ENCODE data around the gene CD48.
"Not testable (repeated sequence)": the region's sequence is repeated elsewhere in the genome, so short reads cannot be mapped to it uniquely, and the experiment has no call there.

CD48 gene

GRCh38 chr1:160707236-160708064 lies 4.2 kb downstream of the CD48 start:
- H3K36me3 ChIP-seq (ENCODE audit: control insufficient read depth, insufficient read depth, low read length) = no peaks in the 10 kb centered on the region
- H3K4me1 ChIP-seq (ENCODE audit: control insufficient read depth, insufficient read depth, low read length) = no peaks in the 10 kb centered on the region
- H3K4me3 ChIP-seq (ENCODE audit: low read length) = peak overlapping the region; percentile 14
- H3K9ac ChIP-seq (ENCODE audit: low read length) = no peak overlapping the region
- no peak overlapping the region for H3K27ac ChIP-seq (ENCODE audit: low read depth, low read length)
- H3K27me3 ChIP-seq (ENCODE audit: control insufficient read depth, insufficient read depth, low read length) = no peaks in the 10 kb centered on the region

GRCh38 chr1:160706526-160707235 lies 4.9 kb downstream of the CD48 start:
- H3K4me3 ChIP-seq (ENCODE audit: low read length) = no peak overlapping the region
- H3K9ac ChIP-seq (ENCODE audit: low read length) = no peak overlapping the region
- H3K27me3 ChIP-seq (ENCODE audit: control insufficient read depth, insufficient read depth, low read length) = no peaks in the 10 kb centered on the region
- no peaks in the 10 kb centered on the region for H3K36me3 ChIP-seq (ENCODE audit: control insufficient read depth, insufficient read depth, low read length)
- H3K27ac ChIP-seq (ENCODE audit: low read depth, low read length) = no peak overlapping the region
- no peaks in the 10 kb centered on the region for H3K4me1 ChIP-seq (ENCODE audit: control insufficient read depth, insufficient read depth, low read length)

DNA sequence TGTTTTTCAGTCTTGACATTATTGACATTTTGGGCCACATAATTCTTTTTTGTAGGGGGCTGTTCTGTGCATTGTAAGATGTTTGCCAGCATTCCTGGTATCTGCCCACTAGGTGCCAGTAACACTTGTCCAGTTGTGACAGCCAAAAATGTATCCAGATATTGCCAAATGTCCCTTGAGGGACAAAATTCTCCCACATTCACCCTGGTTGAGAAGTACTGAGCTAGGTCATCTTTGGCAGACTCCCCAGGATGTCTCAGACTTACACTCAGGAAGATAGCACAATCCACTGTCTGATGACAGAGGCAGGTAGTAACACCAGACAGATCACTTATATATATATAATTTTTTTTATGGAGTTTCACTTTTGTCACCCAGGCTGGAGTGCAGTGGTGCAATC lies 5.9 kb downstream of the CD48 start:
- Histone ChIP-seq H3K4me1 (ENCODE audit: control insufficient read depth, insufficient read depth, low read length) (no peaks in the 10 kb centered on the region), H3K36me3 (ENCODE audit: control insufficient read depth, insufficient read depth, low read length) (no peaks in the 10 kb centered on the region), H3K9ac (ENCODE audit: low read length) (no peak overlapping the region), H3K27me3 (ENCODE audit: control insufficient read depth, insufficient read depth, low read length) (no peaks in the 10 kb centered on the region), H3K4me3 (ENCODE audit: low read length) (no peak overlapping the region), H3K27ac (ENCODE audit: low read depth, low read length) (no peak overlapping the region)

DNA sequence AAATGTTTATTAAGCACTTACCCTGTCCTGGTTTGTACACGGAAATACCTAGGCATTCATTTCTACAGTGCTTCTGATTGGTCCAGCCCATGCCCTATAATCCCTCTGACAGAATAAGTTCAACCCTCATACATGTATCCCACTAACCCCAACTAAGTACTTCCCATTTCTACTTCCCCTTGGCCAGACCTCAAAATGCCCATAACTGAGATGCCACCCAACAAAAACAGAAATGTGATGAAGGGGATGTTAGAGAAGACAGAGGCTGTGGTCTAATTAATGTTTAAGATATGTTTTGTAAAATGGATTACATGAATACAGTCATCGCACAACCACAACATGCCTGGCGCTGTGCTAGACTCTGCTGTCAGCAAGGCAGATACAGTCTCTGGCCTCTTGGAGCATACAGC lies 6.4 kb downstream of the CD48 start:
- H3K36me3 ChIP-seq (ENCODE audit: control insufficient read depth, insufficient read depth, low read length); H3K27ac ChIP-seq (ENCODE audit: low read depth, low read length); H3K27me3 ChIP-seq (ENCODE audit: control insufficient read depth, insufficient read depth, low read length); H3K4me1 ChIP-seq (ENCODE audit: control insufficient read depth, insufficient read depth, low read length); H3K9ac ChIP-seq (ENCODE audit: low read length); H3K4me3 ChIP-seq (ENCODE audit: low read length): not testable (repeated sequence)

GRCh38 chr1:160704250-160704649 lies 7.4 kb downstream of the CD48 start:
- no peaks in the 10 kb centered on the region for H3K36me3 ChIP-seq (ENCODE audit: control insufficient read depth, insufficient read depth, low read length)
- H3K9ac ChIP-seq (ENCODE audit: low read length) = no peak overlapping the region
- no peaks in the 10 kb centered on the region for H3K4me1 ChIP-seq (ENCODE audit: control insufficient read depth, insufficient read depth, low read length)
- no peaks in the 10 kb centered on the region for H3K27me3 ChIP-seq (ENCODE audit: control insufficient read depth, insufficient read depth, low read length)
- no peak overlapping the region for H3K4me3 ChIP-seq (ENCODE audit: low read length)
- no peak overlapping the region for H3K27ac ChIP-seq (ENCODE audit: low read depth, low read length)

GRCh38 chr1:160702100-160702499 lies 9.5 kb downstream of the CD48 start:
- no peaks in the 10 kb centered on the region for H3K4me1 ChIP-seq (ENCODE audit: control insufficient read depth, insufficient read depth, low read length)
- no peak overlapping the region for H3K9ac ChIP-seq (ENCODE audit: low read length)
- H3K4me3 ChIP-seq (ENCODE audit: low read length) = no peak overlapping the region
- H3K27ac ChIP-seq (ENCODE audit: low read depth, low read length) = no peak overlapping the region
- no peaks in the 10 kb centered on the region for H3K27me3 ChIP-seq (ENCODE audit: control insufficient read depth, insufficient read depth, low read length)
- H3K36me3 ChIP-seq (ENCODE audit: control insufficient read depth, insufficient read depth, low read length) = no peaks in the 10 kb centered on the region

DNA sequence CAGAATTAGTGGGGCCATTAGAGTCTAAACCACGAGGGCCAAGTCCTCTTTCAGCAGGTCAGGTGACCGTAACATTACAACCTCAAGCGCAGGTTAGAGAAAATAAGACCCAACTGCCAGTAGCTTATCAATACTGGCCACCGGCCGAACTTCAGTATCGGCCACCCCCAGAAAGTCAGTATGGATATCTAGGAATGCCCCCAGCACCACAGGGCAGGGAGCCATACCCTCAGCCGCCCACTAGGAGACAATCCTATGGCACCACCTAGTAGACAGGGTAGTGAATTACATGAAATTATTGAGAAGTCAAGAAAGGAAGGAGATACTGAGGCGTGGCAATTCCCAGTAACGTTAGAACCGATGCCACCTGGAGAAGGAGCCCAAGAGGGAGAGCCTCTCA lies 19.2 kb downstream of the CD48 start:
- not testable (repeated sequence) for H3K4me1 ChIP-seq (ENCODE audit: control insufficient read depth, insufficient read depth, low read length); H3K36me3 ChIP-seq (ENCODE audit: control insufficient read depth, insufficient read depth, low read length); H3K4me3 ChIP-seq (ENCODE audit: low read length); H3K27me3 ChIP-seq (ENCODE audit: control insufficient read depth, insufficient read depth, low read length); H3K27ac ChIP-seq (ENCODE audit: low read depth, low read length); H3K9ac ChIP-seq (ENCODE audit: low read length)

DNA sequence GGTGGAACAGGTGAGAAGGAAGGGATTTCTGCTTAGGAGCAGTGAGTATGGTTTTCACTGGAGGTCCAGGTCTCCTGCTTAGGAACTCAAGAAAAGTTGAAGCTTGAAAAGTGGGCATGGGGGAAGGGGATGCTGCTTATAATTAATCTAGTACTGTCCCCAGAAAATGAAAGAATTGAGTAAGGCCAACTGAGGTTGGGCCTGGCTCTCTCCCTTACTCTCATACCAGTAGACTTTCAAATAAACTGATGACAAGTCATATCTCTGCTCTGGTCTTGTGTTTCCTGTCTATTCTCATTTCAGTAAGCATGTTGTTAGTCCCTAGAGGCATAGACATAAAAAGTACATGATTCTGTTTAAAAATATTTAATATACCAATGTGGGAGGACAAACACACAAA lies 26.4 kb downstream of the CD48 start:
- Histone ChIP-seq H3K9ac (ENCODE audit: low read length) (no peak overlapping the region), H3K27me3 (ENCODE audit: control insufficient read depth, insufficient read depth, low read length) (no peaks in the 10 kb centered on the region), H3K4me3 (ENCODE audit: low read length) (no peak overlapping the region), H3K36me3 (ENCODE audit: control insufficient read depth, insufficient read depth, low read length) (no peaks in the 10 kb centered on the region), H3K27ac (ENCODE audit: low read depth, low read length) (no peak overlapping the region), H3K4me1 (ENCODE audit: control insufficient read depth, insufficient read depth, low read length) (no peaks in the 10 kb centered on the region)

DNA sequence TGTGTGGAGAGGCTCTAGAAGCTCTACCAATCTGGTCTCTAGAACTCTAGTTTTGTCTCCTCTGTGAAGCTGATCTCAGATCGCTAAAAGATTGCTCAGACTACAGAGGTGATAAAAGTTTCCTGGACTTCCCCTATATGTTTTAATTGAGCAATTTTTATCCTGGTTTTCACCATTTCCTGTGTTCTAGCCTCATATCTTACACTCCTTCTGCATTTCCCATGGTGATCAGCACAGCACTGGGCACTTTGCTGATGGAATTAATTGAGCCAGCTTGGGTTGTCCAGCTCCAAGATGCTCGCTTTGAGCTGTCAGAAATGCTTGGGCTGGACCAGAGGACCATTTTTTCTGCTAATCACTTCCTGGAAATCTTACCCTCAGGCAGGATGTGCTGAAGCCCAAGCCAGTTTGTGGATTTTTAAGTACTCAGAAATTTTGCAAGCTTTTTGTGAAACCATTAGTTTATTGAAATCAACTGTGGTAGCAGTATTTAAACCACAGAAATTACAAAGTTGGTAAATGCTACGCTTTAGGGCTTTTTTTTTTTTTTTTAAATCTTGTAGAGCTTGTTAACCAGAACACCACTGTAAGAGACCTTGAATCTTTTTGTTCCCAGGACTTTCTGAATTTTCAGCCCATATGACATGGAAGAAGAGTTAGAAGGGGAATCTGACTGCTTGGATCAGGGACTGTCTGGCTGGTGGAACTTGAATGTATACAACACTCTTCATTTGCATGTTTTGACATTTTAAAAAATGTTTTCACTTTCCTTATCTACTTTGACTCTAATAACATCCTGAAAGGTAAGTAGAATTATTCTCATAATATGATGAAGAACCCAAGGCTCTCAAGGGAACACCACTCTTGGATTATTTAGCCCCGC lies 28.4 kb downstream of the CD48 start:
- Histone ChIP-seq H3K27ac (ENCODE audit: low read depth, low read length) (no peak overlapping the region), H3K36me3 (ENCODE audit: control insufficient read depth, insufficient read depth, low read length) (no peaks in the 10 kb centered on the region), H3K4me3 (ENCODE audit: low read length) (no peak overlapping the region), H3K27me3 (ENCODE audit: control insufficient read depth, insufficient read depth, low read length) (no peaks in the 10 kb centered on the region), H3K9ac (ENCODE audit: low read length) (no peak overlapping the region), H3K4me1 (ENCODE audit: control insufficient read depth, insufficient read depth, low read length) (no peaks in the 10 kb centered on the region)

GRCh38 chr1:160681891-160682140 lies 29.8 kb downstream of the CD48 start:
- Histone ChIP-seq H3K27me3 (ENCODE audit: control insufficient read depth, insufficient read depth, low read length) (no peaks in the 10 kb centered on the region), H3K36me3 (ENCODE audit: control insufficient read depth, insufficient read depth, low read length) (no peaks in the 10 kb centered on the region), H3K9ac (ENCODE audit: low read length) (no peak overlapping the region), H3K4me1 (ENCODE audit: control insufficient read depth, insufficient read depth, low read length) (no peaks in the 10 kb centered on the region), H3K4me3 (ENCODE audit: low read length) (no peak overlapping the region), H3K27ac (ENCODE audit: low read depth, low read length) (no peak overlapping the region)

GRCh38 chr1:160681066-160681890 lies 30.3 kb downstream of the CD48 start:
- Histone ChIP-seq H3K27ac (ENCODE audit: low read depth, low read length) (no peak overlapping the region), H3K27me3 (ENCODE audit: control insufficient read depth, insufficient read depth, low read length) (no peaks in the 10 kb centered on the region), H3K9ac (ENCODE audit: low read length) (no peak overlapping the region), H3K4me1 (ENCODE audit: control insufficient read depth, insufficient read depth, low read length) (no peaks in the 10 kb centered on the region), H3K4me3 (ENCODE audit: low read length) (no peak overlapping the region), H3K36me3 (ENCODE audit: control insufficient read depth, insufficient read depth, low read length) (no peaks in the 10 kb centered on the region)

DNA sequence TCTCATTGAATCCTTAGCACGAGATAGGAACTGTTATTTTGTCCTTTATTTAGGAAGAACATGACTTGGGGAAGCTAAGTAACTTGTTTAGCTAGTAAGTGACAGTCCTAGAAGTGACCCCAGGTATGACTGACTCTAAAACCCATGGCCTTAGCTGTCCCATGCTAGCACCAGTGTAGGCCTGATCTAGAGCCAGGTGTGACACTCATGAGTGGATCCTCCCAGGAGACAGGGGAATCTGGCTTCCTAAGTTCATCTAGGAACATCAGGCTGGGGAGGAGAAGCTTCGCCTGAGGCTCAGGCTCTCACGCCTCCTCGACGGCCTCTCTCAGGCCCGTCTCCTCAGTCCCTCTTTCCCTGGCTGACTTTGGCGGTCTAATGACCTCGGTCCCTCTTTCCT lies 31.2 kb downstream of the CD48 start:
- H3K9ac ChIP-seq (ENCODE audit: low read length) = no peak overlapping the region
- H3K27ac ChIP-seq (ENCODE audit: low read depth, low read length) = no peak overlapping the region
- no peak overlapping the region for H3K4me3 ChIP-seq (ENCODE audit: low read length)
- no peaks in the 10 kb centered on the region for H3K4me1 ChIP-seq (ENCODE audit: control insufficient read depth, insufficient read depth, low read length)
- no peaks in the 10 kb centered on the region for H3K36me3 ChIP-seq (ENCODE audit: control insufficient read depth, insufficient read depth, low read length)
- no peaks in the 10 kb centered on the region for H3K27me3 ChIP-seq (ENCODE audit: control insufficient read depth, insufficient read depth, low read length)

Data from rectal smooth muscle tissue (tissue), 1 donor.